Adipocyte (in vitro differentiated cells): ENCODE data around the gene RCL1.

Source experiments
- DNase-seq: peaks from one replicate; pipeline ENCODE4 v3.0.0-alpha.2; 2015; ENCODE audit warnings: low read depth
- H3K27me3 ChIP-seq: replicated peaks from 2 replicates; pipeline ENCODE4 v1.7.0; 2013; ENCODE audit warnings: mild to moderate bottlenecking, low read length, moderate library complexity; ENCODE audit not compliant: control insufficient read depth, insufficient read depth
- H3K36me3 ChIP-seq: 2 replicates; pipeline ENCODE4 v1.7.0; 2013; ENCODE audit warnings: low read length, mild to moderate bottlenecking, moderate library complexity; ENCODE audit not compliant: control insufficient read depth, insufficient read depth, severe bottlenecking
- H3K4me1 ChIP-seq: 2 replicates; pipeline ENCODE4 v1.7.0; 2013; ENCODE audit warnings: mild to moderate bottlenecking, low read length, moderate library complexity; ENCODE audit not compliant: control insufficient read depth, insufficient read depth
- H3K4me3 ChIP-seq: 2 replicates; pipeline ENCODE4 v1.7.0; 2013; ENCODE audit warnings: mild to moderate bottlenecking, low read length, moderate library complexity
- H3K9ac ChIP-seq: 2 replicates; pipeline ENCODE4 v1.7.0; 2013; ENCODE audit warnings: mild to moderate bottlenecking, low read length, moderate library complexity
- H3K9me3 ChIP-seq: 2 replicates; pipeline ENCODE4 v1.7.0; 2013; ENCODE audit warnings: mild to moderate bottlenecking, low read length, moderate library complexity; ENCODE audit not compliant: control insufficient read depth

The RCL1 gene

DNA sequence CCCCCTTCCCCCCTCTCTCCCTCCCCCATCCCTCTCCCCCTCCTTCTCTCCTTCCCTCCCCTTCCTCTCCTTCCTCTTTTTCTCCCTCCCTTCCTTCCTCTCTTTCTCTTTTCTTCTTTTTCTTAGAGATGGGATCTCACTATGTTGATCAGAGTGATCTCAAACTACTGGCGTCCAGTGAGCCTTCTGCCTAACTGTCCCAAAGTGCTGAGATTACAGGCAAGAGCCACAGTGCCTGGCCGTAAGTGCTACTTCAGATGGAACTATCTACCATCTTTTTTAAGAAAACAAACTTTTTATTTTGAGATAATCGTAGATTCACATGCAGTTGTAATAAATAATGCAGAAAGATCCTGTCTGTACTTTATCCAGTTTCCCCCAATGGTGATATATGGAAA, 6.3 kb downstream of the RCL1 start:
- no peak overlapping the region for H3K4me3 ChIP-seq
- no peaks in the 10 kb centered on the region for H3K9me3 ChIP-seq
- no peaks in the 10 kb centered on the region for H3K27me3 ChIP-seq
- H3K4me1 ChIP-seq = peaks cover 21% of the 10 kb centered on the region
- no peak for DNase-seq
- no peak overlapping the region for H3K9ac ChIP-seq
- H3K36me3 ChIP-seq = no peaks in the 10 kb centered on the region

DNA sequence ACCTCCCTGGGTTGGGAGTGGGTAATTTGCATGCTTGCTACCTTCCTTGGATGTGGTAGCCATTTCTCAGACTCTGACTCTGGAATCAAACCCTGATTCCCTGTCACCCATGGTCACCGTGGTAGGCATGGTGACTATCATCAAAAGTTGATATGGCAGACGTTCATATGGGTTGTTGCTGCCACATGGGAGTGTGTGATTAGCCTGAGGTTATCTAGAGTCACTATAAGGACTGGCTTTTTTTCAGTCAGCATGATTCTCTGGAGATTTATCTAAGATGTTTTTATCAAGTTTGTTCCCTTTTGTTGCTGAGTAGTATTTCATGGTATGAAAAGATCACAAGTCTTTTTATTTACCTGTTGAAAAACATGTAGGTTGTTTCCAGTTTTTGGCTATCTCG, 7.0 kb downstream of the RCL1 start:
- no peak overlapping the region for H3K9ac ChIP-seq
- no peak overlapping the region for H3K4me3 ChIP-seq
- H3K4me1 ChIP-seq = peaks cover 19% of the 10 kb centered on the region
- H3K36me3 ChIP-seq = no peaks in the 10 kb centered on the region
- H3K9me3 ChIP-seq = no peaks in the 10 kb centered on the region
- DNase-seq = no peak
- no peaks in the 10 kb centered on the region for H3K27me3 ChIP-seq

DNA sequence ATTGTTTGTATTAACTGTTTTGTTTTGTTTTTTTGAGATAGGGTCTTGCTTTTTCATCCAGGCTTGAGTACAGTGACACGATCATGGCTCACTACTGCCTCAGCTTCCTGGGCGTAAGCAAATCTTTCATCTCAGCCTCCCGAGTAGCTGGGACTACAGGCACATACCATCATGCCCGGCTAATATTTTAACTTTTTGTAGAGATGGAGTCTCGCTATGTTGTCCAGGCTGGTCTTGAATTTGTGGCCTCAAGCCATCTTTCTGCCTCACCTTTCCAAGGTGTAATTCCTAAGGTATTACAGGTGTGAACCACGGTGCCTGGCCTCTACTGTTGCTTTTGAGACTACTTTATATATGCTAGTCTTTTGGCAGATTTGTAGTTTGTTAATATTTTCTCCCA, 8.4 kb downstream of the RCL1 start:
- H3K27me3 ChIP-seq = no peaks in the 10 kb centered on the region
- no peaks in the 10 kb centered on the region for H3K9me3 ChIP-seq
- no peaks in the 10 kb centered on the region for H3K36me3 ChIP-seq
- H3K4me1 ChIP-seq = peaks cover 19% of the 10 kb centered on the region
- H3K9ac ChIP-seq = no peak overlapping the region
- DNase-seq = no peak
- H3K4me3 ChIP-seq = no peak overlapping the region

DNA sequence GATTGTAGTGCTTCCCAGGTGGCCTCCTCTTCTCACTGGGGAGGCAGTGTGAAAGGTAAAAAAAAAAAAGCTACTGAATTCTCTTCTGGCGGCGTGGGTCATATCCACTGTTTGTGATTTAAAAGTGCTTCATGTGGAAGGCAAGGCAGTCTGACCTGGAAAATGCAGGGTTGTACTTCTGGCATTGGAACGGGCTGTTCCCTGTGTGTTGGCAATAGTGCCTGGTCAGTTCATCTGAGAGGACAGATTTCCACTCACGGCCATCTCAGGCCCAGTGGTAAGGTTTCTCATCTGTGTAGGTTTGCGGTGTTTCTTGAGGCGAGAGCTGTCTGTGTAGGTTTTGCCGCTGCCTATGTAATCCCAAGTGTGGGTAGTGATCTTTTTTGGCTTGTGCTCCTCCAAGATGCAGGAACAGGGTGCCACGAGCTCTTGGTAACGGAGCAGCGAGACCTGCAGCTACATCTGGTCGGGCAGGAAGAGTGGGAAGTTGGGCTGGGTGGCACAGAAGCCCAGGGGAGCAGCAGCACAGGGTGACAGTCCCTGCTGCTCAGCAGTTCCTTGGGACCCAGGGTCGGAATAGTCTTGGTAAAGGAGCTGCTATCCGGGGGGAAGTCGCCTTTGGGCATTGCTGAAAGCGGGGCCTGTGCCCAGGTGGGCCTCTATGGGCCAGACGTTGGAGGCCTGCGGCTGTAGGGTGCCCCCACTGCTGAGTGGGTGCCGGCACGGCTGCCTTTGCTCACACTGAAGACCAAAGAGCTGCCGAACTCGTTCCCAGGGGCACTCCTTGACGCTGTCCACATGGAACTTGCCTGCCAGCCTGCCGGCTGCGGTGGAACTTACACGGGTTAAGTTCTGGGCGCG, 11.2 kb downstream of the RCL1 start:
- DNase-seq = no peak
- peaks cover 8% of the 10 kb centered on the region for H3K4me1 ChIP-seq
- H3K9me3 ChIP-seq = peaks cover 8% of the 10 kb centered on the region
- H3K4me3 ChIP-seq = no peak overlapping the region
- H3K9ac ChIP-seq = no peak overlapping the region
- no peaks in the 10 kb centered on the region for H3K36me3 ChIP-seq
- H3K27me3 ChIP-seq = no peaks in the 10 kb centered on the region

DNA sequence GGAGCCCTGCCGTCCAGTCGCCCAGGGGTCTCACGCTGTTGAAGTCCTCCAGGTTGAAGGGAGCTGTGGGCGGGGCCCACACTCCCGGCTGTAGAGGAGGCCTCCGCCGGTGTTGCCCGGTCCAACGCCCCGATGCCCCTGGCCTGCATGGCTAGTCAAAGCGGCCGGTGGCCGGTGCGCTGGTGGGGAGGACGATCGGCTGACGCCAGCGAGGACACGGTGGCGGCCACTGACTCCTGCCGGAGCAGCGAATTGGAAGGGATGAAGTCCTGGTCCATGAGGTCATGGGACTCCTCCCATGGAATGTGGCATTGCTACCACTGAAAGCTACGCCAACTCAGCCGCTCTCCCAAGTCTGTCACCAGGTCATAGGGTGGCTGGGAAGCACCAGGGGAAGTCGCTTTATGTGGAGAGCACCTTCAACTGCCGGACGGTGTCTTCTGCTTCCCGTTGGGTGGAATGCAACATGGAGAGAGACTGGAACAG, 11.8 kb downstream of the RCL1 start:
- DNase-seq = no peak
- peaks cover 8% of the 10 kb centered on the region for H3K9me3 ChIP-seq
- H3K9ac ChIP-seq = no peak overlapping the region
- H3K36me3 ChIP-seq = no peaks in the 10 kb centered on the region
- H3K27me3 ChIP-seq = no peaks in the 10 kb centered on the region
- H3K4me1 ChIP-seq = peaks cover 8% of the 10 kb centered on the region
- no peak overlapping the region for H3K4me3 ChIP-seq

DNA sequence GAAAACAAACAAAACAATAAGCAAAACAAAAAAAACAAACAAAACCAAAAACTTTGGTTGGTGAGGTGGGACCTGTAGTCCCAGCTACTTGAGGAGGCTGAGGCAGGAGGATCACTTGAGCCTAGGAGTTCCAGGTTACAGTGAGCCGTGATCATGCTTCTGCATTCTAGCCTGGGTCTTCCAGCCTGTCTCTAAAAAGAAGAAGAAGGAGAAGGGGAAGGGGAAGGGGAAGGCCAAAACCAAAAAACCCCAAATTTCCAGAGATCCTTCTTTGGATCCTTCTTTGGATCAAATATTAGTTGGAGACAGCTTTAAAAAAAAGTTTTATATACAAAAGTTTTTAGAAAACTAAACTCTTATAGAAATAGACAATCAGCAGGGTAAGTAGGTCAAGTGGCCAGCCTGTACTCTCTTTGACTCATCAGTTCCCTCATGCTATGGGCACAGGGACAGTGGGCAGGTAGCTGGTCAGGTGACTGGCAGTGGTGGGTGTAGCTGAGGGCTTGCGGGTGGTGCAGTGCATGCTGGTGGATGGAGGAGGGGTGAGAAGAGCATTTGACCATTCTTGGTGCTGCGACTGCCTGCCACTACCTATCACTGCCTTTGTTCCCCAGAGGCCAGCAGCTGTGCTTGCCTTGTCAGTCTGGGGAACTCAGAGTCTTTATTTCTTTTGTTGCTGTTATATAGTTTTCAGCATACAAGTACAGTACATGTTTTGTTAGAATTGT, 12.6 kb downstream of the RCL1 start:
- Histone ChIP-seq H3K9ac (no peak overlapping the region), H3K4me1 (peaks cover 4% of the 10 kb centered on the region), H3K27me3 (no peaks in the 10 kb centered on the region), H3K36me3 (no peaks in the 10 kb centered on the region), H3K9me3 (peaks cover 8% of the 10 kb centered on the region), H3K4me3 (no peak overlapping the region)
- DNase-seq = no peak

DNA sequence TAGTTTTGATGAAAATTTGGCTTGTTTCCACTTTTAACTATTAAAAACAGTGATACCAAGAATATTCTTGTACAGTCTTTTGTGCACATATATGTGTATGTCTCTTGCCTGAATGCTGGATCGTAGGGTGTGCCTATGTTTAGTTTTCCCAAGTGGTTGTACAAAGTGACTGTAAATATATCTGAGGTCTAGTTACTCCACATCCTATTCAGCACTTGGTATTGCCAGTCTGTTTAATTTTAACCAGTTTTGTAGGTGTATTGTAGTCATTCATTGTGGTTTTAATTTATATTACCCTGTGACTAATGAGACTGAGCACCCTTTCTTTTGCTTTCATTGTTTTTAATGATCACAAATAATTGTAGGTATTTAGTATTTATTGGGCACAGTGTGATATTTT, 17.8 kb downstream of the RCL1 start:
- H3K4me3 ChIP-seq = no peak overlapping the region
- H3K27me3 ChIP-seq = no peaks in the 10 kb centered on the region
- no peaks in the 10 kb centered on the region for H3K36me3 ChIP-seq
- H3K9ac ChIP-seq = no peak overlapping the region
- H3K9me3 ChIP-seq = peaks cover 8% of the 10 kb centered on the region
- DNase-seq = no peak
- no peaks in the 10 kb centered on the region for H3K4me1 ChIP-seq

DNA sequence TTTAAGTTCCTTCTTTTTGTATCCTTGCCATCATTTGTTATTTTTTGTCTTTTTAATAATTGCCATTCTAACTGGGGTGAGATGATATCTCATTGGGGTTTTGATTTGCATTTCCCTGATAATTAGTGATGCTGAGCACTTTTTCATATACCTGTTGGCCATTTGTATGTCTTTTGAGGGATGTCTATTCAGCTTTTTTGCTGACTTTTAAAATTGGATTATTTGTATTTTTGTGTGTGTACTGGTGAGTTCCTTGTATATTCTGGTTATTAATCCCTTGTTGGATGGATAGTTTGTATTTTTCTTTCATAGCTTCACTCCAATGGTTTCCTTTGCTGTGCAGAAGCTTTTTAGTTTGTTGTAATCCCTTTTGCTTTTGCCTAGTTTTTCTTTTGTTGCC, 19.1 kb downstream of the RCL1 start:
- Histone ChIP-seq H3K36me3 (no peaks in the 10 kb centered on the region), H3K27me3 (no peaks in the 10 kb centered on the region), H3K4me1 (no peaks in the 10 kb centered on the region), H3K9me3 (peaks cover 5% of the 10 kb centered on the region), H3K9ac (no peak overlapping the region), H3K4me3 (no peak overlapping the region)
- DNase-seq = no peak

DNA sequence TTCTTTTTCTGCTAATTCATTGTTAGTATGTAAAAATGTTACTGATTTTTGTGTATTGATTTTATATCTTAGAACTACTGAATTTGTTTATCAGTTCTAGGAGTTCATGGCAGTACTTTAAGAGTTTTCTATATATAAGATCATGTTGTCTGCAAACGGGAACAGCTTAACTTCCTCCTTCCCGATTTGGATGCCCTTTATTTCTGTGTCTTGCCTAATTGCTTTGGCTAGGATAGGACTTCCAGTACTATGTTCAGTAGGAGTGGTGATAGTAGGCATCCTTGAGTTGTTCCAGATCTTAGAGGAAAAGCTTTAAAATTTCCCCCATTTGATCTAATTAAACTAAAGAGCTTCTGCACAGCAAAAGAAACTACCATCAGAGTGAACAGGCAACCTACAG, 20.1 kb downstream of the RCL1 start:
- no peak overlapping the region for H3K4me3 ChIP-seq
- H3K9ac ChIP-seq = no peak overlapping the region
- no peaks in the 10 kb centered on the region for H3K36me3 ChIP-seq
- no peaks in the 10 kb centered on the region for H3K27me3 ChIP-seq
- no peaks in the 10 kb centered on the region for H3K4me1 ChIP-seq
- no peak for DNase-seq
- H3K9me3 ChIP-seq = no peaks in the 10 kb centered on the region

DNA sequence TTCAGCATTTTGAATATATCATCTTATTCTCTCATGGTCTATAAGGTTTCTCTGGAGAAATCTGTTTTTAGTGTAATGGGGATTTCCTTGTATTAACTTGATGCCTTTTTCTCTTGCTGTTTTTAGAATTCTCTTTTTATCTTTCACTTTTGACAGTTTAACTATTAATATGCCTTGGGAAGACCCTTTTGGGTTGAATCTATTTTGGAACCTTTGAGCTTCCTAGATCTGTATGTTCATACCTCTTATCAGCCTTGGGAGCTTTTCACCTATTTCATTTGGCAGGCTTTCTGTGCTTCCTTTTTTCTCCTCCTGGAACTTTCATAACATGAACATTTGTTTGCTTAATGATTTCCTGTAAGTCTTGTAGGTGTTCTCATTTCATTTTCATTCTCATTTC, 22.2 kb downstream of the RCL1 start:
- no peak for DNase-seq
- Histone ChIP-seq H3K9ac (no peak overlapping the region), H3K4me3 (no peak overlapping the region), H3K9me3 (no peaks in the 10 kb centered on the region), H3K4me1 (no peaks in the 10 kb centered on the region), H3K27me3 (no peaks in the 10 kb centered on the region), H3K36me3 (no peaks in the 10 kb centered on the region)

DNA sequence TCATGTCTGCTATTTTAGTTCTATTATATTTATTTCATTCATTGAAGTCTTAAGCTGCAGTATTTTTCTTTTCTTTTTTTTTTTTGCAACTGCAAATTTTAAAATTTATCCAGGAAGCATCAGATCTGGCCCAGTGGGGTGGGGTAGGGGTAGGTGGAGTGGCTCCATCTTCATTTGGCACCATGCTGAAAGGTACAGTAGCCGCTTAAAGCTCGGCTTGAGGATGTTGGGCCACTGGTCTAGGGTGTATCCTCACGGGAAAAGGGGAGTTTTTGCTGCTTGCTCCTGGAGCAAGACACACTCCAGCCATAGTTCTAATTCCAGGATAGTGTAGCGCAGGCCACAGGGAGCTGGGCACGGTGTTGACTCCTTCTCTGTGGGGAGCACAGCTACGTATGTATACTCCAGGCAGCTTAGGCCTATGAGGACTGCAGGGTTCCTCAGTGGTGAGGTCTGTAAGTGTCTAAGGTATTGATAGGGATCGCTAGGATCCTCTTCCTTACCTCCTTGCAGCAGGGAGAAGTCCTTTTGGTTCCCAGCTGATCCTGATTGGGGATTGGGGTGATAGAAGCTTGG, 22.7 kb downstream of the RCL1 start:
- no peaks in the 10 kb centered on the region for H3K36me3 ChIP-seq
- no peaks in the 10 kb centered on the region for H3K27me3 ChIP-seq
- no peak overlapping the region for H3K9ac ChIP-seq

More for the DNA sequence above, 22.7 kb downstream of the RCL1 start:
- no peaks in the 10 kb centered on the region for H3K9me3 ChIP-seq
- no peak overlapping the region for H3K4me3 ChIP-seq
- no peak for DNase-seq
- no peaks in the 10 kb centered on the region for H3K4me1 ChIP-seq
